ENCODE results near the gene NRSN1. TPM values are rescaled to one million over a fixed set of nuclear protein-coding genes. Genes with fewer than 3 reads are reported as not detected.

The NRSN1 gene
- total RNA-seq, 4 donors from 2014 or later = not detected

- TF ChIP-seq CTCF (IDR thresholded peaks at IDR 0.05) (no peak), POLR2A (IDR thresholded peaks at IDR 0.05) (no peak)
- Histone ChIP-seq H3K4me1 (no peaks in the 10 kb centered on the region), H3K4me3 (no peak overlapping the region), H3K9me3 (no peaks in the 10 kb centered on the region), H3K36me3 (no peaks in the 10 kb centered on the region), H3K27ac (no peak overlapping the region), H3K27me3 (no peaks in the 10 kb centered on the region)
- DNase-seq = no peak
- intact Hi-C loops (cut with DNase I) = no loop called here
Observed at GRCh38 chr6:24113891-24114290, 12.1 kb upstream of the NRSN1 start.

- 47 to 70% methylated on average over 2 of the region's 2 CpGs for WGBS, 2 donors
- H3K4me3 ChIP-seq = no peak overlapping the region
- no peak overlapping the region for H3K27ac ChIP-seq
- no peak for DNase-seq
- intact Hi-C loops (cut with DNase I) = no loop called here
- no peaks in the 10 kb centered on the region for H3K9me3 ChIP-seq
- TF ChIP-seq CTCF (IDR thresholded peaks at IDR 0.05) (no peak), POLR2A (IDR thresholded peaks at IDR 0.05) (no peak)
- H3K36me3 ChIP-seq = no peaks in the 10 kb centered on the region
- no peaks in the 10 kb centered on the region for H3K27me3 ChIP-seq
- H3K4me1 ChIP-seq = no peaks in the 10 kb centered on the region
Observed at GRCh38 chr6:24117021-24117420, 9.0 kb upstream of the NRSN1 start.

- intact Hi-C loops (cut with DNase I) = no loop called here
- peaks cover 0 to 8% (median 0%) of the 10 kb centered on the region in 3 donors for H3K4me1 ChIP-seq
- no peak for TF ChIP-seq CTCF (IDR thresholded peaks at IDR 0.05)
- no peak for TF ChIP-seq POLR2A (IDR thresholded peaks at IDR 0.05)
- H3K9me3 ChIP-seq = no peaks in the 10 kb centered on the region
- DNase-seq = no peak
- H3K27me3 ChIP-seq = peaks cover 0 to 28% (median 0%) of the 10 kb centered on the region in 4 donors
- 63 to 68% methylated on average over 7 of the region's 7 CpGs for WGBS, 2 donors
- H3K36me3 ChIP-seq = no peaks in the 10 kb centered on the region
- H3K27ac ChIP-seq = no peak overlapping the region
- no peak overlapping the region for H3K4me3 ChIP-seq
Observed at GRCh38 chr6:24122139-24122538, 3.9 kb upstream of the NRSN1 start.

- no peak overlapping the region for H3K27ac ChIP-seq
- H3K4me1 ChIP-seq = peaks cover 0 to 8% (median 0%) of the 10 kb centered on the region in 3 donors
- no peaks in the 10 kb centered on the region for H3K9me3 ChIP-seq
- DNase-seq = no peak
- H3K27me3 ChIP-seq = peaks cover 0 to 28% (median 0%) of the 10 kb centered on the region in 4 donors
- no peaks in the 10 kb centered on the region for H3K36me3 ChIP-seq
- intact Hi-C loops (cut with DNase I) = no loop called here
- H3K4me3 ChIP-seq = no peak overlapping the region
- no peak for TF ChIP-seq CTCF (IDR thresholded peaks at IDR 0.05)
- no peak for TF ChIP-seq POLR2A (IDR thresholded peaks at IDR 0.05)
- WGBS, 2 donors = 2 to 3% methylated on average over 6 of the region's 6 CpGs
Observed at GRCh38 chr6:24126586-24127192, 674 bp downstream of the NRSN1 start.

- Histone ChIP-seq H3K36me3 (no peaks in the 10 kb centered on the region), H3K4me3 (no peak overlapping the region), H3K4me1 (peaks cover 0 to 8% (median 0%) of the 10 kb centered on the region in 3 donors), H3K27ac (no peak overlapping the region), H3K27me3 (peaks cover 0 to 28% (median 0%) of the 10 kb centered on the region in 4 donors), H3K9me3 (no peaks in the 10 kb centered on the region)
- intact Hi-C loops (cut with DNase I) = no loop called here
- 66 to 78% methylated on average over 2 of the region's 2 CpGs for WGBS, 2 donors
- TF ChIP-seq POLR2A (IDR thresholded peaks at IDR 0.05) (no peak), CTCF (IDR thresholded peaks at IDR 0.05) (no peak)
- no peak for DNase-seq
Observed at GRCh38 chr6:24127316-24127715, 1.3 kb downstream of the NRSN1 start.

All from esophagus squamous epithelium (tissue), 5 donors.